ENCODE measurements around the gene GRXCR2.
"Not testable (repeated sequence)": the region's sequence is repeated elsewhere in the genome, so short reads cannot be mapped to it uniquely, and the experiment has no call there.

The GRXCR2 gene, protein sequence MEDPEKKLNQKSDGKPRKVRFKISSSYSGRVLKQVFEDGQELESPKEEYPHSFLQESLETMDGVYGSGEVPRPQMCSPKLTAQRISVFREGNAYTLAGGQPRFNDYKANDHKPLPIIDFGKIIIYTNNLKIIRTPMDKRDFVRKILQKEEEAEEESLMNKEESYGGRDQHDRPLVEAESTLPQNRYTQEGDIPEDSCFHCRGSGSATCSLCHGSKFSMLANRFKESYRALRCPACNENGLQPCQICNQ

DNA sequence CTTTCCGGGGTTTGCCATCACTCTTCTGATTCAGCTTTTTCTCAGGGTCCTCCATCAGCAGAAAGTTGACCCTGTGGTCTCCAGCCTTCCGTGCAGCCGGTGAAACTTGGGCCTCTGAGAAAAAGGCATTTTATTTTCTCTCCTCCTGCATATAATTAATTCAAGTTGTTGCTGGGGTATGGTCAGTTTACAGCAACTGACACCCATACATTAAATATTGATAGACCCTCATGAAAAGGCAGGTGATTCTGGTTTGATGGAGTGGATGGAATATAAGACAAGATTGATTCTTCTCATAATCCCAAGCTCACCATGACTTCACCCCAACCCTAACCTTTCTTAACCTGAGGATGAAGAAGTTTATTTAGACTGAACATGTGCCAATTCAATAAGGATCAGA lies at the start of gene GRXCR2:
GRXCR2 (minus strand) TSS at position 101 of the 400 bp plus-strand sequence; CDS start at position 55, 46 bp downstream.
- no peak for DNase-seq

DNA sequence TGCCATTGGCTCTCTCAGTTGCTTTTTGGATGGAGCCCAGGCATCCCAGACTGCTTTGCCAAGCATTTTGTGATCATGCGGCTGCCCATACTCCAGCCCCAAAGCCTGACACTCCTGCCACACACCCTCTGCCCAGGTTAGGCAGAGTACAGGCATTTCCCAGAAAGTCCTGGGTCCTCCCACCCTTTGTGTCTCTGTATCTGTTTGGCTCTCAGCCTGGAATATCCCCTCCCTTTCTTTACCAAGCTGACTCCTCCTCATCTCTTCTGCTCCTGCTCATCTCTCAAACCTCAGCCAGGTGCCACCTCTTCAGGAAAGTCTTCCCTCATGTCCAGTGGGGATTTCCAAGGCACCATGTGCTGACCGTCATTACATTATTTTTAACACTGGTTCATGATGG lies 49.2 kb upstream of the GRXCR2 start:
- DNase-seq: no peak

DNA sequence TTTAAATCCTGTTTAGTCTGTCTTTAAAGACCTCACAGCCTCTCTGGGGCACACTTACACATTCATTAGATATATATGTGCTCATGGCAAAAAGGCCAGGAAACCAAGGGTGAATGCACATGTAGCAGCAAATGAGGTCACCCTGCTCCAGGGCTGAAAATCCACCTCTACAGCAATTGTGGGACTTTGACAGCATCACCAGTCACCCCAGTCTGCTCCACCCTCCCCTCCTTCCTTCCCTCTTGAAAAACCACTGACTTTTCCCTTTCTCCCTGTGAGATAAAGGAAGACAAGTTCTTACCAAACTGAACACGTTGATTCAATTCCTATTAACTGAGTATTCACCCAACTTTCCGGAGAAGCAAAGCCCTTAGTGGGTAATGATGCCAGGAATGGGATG lies 48.4 kb upstream of the GRXCR2 start:
- DNase-seq: no peak

DNA sequence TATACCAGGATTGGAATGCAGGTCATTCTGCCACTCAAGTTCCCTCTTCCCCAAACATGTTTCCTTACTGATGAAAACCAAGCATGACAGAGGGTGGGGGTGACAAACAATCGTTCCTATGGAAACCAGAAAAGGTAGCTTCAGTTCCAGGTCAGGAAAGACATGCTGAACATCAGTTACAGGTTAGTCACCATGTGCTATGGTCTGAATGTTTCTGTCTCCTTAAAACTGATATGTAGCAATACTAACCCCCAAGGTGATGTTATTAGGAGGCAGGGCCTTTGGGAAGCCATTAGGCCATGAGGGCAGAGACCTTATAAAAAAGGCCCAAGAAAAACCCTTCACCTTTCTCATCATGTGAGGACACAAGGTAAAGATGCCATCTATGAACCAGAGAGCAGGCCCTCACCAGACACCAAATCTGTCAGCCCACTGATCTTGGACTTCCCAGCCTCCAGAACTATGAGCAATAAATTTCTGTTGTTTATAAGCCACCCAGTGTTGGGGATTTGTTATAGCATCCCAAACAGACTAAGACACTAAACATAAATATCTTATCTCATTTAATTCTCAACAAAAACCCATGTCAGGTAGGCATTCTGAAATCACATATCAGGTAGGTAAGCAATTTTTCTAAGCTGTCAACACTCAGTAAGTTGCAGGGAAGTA lies 47.9 kb upstream of the GRXCR2 start:
- no peak for DNase-seq

DNA sequence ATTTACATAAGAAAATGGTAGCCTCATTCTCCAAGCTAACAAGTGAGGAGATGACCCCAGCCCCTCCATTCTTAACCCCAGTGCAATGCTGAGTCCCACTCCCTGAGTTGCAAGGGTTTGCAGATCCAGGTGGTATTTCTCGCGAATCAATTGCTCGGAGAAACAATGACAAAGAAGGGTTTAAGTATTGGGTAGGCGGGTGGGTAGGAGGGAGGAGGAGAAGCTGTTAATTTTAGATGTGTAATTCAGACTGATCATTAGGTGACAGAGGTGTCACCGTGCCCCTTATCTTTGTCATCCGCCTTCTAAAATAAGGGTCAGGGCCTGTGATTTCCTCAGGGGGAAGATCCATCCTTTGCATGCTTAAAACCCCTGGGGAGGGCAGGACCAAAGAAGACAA lies 46.6 kb upstream of the GRXCR2 start:
- no peak for DNase-seq

DNA sequence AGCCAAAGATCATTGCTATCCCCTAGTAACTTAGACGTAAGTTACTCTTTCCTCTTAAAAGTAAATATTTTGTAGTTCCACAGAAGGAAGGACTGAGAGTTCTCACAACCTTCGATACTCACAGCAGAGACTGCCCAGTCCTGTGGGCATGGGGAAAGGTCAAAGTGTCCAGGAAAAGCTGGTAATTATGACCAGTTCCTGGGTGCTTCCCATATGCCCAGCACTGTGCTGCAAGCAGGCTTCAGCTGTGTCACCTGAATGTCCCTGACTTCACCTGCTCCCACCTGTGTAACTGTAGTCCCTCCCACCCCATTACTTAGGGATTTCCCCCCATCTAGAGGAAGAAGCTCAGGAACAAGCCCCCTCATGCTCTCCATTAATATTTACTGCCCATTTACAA lies 45.6 kb upstream of the GRXCR2 start:
- DNase-seq: no peak

DNA sequence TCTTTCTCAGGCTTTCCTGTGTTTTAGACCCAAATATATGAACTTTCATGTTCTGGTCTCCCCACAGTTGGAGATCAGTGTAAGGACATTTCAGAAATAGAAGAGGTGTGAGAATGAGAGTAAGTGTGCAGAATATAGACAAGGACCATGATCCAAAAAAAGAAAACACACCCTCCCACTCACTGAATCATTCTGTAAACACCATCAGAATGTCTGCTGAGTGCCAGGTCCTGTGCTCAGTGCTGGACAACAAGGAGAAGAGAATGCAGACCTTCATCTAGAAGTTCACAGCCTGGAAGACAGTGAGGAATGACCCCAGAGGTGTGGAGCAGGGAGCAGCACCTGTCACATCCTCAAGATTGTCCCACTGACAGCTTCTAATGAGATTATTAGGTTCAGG lies 44.5 kb upstream of the GRXCR2 start:
- no peak for DNase-seq

DNA sequence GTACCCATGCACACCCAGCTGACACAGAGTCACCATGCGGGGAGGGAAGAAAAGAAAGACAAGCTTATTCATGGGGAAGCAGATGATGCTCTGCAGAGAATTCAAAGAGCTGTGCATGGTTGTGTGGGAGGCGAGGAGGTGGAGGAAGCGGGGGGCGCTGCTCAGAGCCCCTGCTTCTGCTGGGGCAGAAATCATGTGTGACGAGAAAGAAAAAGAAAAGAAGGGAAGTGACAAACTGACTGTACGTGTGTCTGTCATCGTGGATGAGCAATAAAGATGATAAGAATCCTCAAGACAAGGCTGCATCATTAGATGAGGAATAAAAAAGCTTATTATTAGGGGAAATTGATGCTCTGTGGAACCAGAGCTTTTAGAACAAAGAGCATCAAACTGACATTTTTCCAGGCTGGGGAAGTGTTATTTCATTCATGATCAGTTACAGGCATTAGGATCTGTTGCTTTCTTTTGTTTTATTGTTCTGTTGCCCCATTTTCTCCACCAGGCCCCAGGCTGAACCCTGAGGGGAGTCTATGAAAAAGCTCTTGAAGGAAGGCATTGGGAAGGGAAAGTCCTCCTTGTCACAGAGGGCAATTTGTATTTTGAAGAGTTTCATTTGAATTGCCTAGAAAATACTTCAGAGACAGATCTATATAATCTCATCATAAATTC lies 43.3 kb upstream of the GRXCR2 start:
- no peak for DNase-seq

DNA sequence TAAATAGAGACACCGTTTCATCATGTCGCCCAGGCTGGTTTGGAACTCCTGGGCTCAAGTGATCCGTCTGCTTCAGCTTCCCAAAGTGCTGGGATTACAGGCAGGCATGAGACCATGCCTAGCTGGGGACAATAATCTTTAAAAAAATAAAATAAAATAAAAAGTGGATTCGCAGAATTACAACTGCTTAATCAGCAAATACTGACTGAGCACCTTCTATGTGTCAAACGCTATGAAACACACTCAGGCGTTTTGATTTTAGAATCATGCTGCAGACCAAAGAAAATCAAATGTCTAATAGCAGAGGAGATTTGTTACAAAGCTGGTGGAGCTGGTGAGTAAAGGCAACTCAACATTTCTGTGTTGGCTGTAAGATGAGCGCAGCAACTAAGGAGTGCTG lies 40.9 kb upstream of the GRXCR2 start:
- no peak for DNase-seq

DNA sequence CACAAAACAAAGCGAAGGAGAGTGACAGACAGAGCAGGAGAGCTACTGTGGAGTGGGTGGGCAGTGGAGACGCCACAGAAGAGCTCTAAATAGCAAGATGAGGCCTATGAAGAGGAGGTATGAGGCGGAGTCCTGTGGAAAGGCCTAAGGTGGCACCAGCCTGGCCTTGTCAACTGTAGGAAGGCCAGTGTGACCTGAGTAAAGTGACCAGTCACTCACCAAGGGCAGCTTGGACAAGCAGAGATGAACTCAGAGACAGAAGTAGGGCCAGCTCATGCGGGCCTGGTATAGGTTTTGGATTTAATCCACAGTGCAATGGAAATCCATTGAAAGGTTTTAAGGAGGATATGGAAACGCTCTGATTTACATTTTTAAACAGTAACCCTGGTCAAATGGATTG lies 39.8 kb upstream of the GRXCR2 start:
- DNase-seq: no peak

DNA sequence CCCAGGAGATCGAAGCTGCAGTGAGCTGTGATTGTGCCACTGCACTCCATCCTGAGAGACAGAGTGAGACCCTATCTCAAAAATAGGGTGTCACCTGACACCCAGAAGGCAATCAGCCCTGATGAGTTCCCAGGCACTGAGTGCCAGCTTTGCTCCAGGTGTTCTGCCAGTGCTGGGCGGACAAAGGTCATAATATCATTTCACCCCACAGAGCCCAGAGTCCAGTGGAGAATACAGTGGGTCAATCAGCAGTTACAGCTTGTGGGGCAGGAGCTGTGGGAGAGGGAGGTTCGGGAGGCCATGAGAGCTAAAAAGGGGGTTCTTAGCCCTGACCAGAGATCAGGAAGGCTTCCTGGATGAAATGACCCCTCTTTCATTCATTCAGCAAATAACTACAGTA lies 39.2 kb upstream of the GRXCR2 start:
- DNase-seq: no peak

DNA sequence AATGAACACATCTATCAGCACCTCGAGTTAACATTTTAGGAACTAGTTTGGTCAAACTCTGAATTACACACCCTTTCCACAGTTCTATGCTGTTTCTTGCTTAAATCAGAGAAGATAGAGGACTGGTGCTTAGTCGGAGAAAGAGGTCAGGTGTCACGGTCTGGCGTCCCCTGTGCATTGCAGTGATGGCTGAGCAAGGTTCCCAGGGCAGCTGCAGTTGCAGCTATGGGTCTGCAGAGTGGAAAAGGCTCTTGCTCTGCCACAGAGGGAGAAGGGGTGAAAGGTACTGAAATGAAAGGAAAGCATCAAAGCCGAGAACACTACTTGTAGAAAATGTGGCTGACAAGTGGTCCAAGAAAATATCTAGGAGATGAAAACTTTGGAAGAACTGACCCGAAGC lies 38.4 kb upstream of the GRXCR2 start:
- no peak for DNase-seq

DNA sequence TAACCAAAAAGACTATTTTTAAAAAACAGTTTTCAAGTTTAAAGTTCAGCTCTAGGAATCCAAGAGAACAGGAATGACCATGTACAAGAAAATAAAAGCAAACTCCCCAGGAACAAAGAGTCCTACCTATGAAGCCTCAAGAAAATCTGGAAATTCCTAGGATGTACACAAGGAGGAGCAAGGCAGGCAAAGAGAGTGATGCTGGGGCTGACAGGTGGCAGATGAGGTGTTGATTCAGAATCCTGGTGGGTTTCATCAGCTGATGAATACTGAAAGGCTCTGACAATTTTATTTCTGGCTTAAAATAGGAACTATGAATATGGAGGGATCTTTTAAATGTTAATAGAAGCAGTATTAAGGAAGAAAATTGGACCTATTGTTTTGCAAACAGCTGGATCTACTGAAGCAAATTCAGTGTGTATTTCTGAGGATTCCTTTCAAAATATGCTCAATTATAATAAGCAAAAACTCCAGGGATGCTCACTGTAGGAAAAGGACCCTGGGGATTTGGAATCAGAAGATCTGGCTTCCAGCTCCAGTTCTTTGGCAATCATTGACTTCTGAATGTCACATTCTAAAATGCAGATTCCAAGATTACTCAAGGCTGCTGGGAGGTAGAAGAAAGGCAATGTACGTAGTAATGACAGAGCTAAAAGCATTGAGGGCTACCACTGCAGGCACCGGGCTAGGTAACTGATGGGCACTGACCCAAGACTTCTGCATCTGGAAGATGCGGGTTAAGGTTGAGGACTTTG lies 35.6 kb upstream of the GRXCR2 start:
- no peak for DNase-seq

DNA sequence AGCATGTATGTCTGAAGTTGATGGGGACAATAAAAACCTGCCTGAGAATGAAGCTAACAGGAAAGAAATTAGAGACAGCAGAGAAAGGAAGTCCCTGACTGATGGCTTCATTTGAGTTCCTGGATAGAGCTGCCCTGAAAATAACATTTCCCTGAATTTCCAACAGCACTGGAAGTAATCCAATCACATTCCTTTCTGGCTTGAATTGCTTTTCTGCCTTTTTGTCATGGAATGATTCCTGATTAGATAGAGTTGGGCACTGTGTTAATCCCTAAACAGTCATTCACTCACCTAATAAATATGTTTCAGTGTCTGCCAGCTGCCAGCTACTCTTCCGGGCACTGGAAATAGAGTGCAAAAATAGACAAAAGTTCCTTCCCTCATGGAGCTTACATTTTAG lies 33.6 kb upstream of the GRXCR2 start:
- no peak for DNase-seq

DNA sequence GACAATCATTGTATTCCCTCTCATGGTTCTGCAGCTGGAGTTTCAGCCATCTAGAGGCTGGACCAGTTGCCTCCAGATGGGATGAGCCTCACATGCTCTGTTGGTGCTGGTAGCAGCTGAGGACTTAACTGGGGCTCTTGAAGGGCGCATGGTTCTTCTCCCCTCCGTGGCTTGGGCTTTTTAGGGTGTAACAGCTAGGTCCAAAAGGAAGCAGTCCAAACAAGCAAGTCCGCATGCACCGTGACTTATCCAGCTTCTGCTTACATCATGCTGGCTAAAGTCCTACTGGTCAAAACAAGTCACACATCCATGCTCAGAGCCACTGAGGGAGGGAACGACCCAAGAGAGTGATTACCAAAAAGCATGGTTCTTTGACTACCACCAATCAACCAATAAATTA lies 31.9 kb upstream of the GRXCR2 start:
- no peak for DNase-seq

DNA sequence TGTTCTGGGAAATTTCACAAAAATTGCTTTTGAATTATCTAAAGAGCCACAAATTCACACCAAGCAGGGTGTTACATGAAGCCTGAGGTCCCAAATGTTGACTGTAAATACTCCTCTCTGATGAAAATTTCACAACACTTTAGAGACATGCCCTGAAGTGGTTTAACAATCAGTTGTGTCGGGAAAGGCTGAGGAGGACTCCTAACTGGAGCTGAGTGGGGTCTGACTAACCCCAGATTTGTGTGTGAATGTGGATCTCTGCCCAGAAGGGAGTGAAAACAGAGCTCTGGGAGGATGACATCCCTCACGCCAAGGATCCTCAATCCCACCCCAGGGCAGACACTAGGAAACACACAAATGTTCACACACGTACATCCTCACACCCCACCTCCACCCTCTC lies 31.1 kb upstream of the GRXCR2 start:
- no peak for DNase-seq

DNA sequence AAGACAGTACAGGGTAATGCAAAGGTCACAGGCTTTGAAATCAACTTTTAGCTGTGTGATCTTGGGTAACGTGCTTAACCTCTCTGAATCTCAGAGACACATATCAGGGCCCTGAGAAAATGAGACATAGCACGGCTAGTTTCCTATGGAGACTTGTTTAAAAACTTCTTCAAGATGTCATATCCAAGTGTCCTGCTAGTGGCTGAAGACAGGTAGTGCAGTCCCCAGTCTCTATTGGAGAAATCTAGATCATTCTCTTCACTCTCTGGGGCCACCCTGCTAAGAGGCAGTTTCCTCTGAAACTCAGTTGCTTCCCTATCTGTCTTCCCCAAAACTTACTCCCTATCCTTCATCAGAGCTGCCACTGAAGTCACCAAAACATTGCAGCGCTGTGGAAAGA lies 30.3 kb upstream of the GRXCR2 start:
- no peak for DNase-seq

DNA sequence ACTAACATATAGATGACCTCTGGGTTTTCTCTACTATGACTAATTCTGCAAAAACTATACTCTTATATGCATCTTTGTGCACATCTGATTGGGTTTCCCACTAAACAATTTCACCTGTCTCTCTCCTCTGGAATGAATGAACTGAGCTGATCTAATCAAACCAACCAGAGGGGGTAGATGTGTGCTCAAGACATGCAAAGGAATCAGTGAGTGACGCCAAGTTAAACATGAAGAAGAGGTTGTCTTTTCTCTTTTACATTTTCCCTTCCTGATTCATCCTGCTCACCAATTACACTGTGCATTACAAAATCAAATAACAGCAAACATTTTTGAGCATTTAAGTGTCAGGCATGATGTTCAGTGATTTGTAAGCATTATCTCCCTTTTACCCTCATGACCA lies 29.6 kb upstream of the GRXCR2 start:
- DNase-seq: no peak

DNA sequence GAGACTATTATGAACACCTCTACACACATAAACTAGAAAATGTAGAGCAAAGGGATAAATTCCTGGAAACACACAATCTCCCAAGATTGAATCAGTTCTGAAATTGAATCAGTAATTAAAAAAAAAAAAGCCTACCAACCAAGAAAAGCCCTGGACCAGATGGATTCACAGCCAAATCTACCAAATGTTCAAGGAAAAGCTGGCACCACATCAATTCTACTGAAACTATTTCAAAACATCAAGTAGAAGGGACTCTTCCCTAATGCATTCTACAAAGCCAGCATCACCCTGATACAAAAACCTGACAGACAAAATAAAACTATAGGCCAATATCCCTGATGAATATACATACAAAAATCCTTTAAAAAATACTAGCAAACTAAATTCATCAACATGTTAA lies 25.4 kb upstream of the GRXCR2 start:
- no peak for DNase-seq

DNA sequence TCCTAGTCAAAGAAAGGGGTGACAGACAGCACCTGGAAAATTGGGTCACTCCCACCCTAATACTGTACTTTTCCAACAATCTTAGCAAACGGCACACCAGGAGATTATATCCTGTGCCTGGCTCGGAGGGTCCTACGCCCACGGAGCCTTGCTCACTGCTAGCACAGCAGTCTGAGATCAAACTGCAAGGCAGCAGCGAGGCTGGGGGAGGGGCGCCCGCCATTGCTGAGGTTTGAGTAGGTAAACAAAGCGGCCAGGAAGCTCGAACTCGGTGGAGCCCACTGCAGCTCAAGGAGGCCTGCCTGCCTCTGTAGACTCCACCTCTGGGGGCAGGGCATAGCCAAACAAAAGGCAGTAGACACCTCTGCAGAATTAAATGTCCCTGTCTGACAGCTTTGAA lies 18.6 kb upstream of the GRXCR2 start:
- DNase-seq: not testable (repeated sequence)

DNA sequence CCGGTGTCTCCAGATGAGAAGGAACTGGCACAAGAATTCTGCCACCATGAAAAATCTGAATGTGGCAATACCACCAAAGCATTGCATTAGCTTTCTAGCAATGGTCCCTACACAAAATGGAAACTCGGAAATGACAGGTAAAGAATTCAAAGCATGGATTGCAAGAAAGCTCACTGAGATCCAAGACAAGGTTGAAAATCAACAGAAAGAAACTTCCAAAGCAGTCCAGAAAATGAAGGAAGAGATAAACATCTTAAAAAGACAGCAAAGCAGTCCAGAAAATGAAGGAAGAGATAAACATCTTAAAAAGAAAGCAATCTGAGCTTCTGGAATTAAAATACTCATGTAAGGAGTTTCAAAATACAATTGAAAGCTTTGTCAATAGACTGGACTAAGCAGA lies 16.8 kb upstream of the GRXCR2 start:
- no peak for DNase-seq

DNA sequence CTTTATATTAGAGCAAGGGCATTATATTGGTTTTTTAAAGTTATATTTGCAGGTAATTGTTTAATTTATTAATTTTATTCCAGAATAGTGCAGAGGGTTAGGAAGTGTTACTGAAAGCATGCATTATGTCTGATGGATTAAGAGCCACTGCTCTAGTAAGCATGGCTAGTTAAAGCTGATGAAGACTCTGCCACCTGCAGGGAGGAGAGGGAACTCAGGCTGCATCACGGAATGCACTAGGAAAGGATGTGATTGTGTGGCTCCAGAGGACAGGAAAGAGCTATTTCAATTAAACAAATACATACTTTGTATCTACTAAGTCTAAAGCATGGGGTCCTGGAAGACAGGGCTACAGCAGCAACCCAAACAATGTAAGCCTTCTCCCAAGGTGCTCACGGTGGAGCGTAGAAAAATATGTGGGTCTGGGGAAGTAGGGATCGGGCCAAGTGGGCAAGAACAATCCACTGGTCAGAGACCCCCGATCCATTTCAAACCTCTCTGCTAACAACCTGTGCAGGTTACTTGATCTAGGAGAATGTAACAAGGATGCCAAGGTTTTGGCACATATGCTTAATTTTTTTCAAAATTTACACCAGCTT lies 15.3 kb upstream of the GRXCR2 start:
- DNase-seq: no peak

DNA sequence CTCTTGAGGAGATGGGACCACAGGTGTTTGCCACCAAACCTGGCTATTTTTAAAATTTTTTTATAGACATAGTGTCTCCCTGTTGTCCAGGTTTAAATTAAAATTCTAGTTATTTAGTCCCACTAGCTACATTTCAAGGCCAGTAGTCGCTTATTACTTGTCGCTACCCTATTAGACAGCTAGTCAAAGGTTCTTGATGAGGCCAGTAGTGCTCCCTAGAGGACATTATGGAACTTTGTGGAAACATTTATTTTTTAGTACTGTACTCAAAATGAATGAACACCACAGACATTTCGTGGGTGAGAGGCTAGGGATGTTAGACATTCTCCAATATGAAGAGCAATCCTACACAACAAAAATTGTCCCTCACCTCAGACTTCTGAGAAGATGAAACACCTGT lies 14.4 kb upstream of the GRXCR2 start:
- DNase-seq: no peak

Data from stimulated activated CD4-positive, alpha-beta T cell treated with anti-CD3 and anti-CD28 coated beads, Interleukin-2, amount 100 ng/mL, for 48 hours (primary cell).